SU-DHL-6 (cell line): Measurements from ENCODE around the gene TSPAN16.

Source experiments
- H2AFZ ChIP-seq: fragments of 200-600 bp; sonication (generic); 2 replicates; pipeline ENCODE4 v1.6.1; 2014; ENCODE audit warnings: low read depth, mild to moderate bottlenecking, moderate library complexity, mixed read lengths, antibody characterized with exemption, low read length; ENCODE audit not compliant: severe bottlenecking
- H3F3A ChIP-seq: fragments of 200-600 bp; shearing (Covaris generic); 2 replicates; pipeline ENCODE4 v1.6.0; 2016; ENCODE audit warnings: antibody characterized with exemption, mild to moderate bottlenecking; ENCODE audit not compliant: insufficient read depth
- H3K27ac ChIP-seq: fragments of 200-600 bp; sonication (generic); 2 replicates; pipeline ENCODE4 v1.5.1; 2016; ENCODE audit warnings: low read depth, mild to moderate bottlenecking, low read length, moderate library complexity, mixed read lengths
- H3K27me3 ChIP-seq: fragments of 200-600 bp; sonication (generic), shearing (Covaris generic); 2 replicates; pipeline ENCODE4 v1.6.0; 2014; ENCODE audit warnings: mild to moderate bottlenecking, low read length
- H3K36me3 ChIP-seq: fragments of 200-600 bp; sonication (generic); 2 replicates; pipeline ENCODE4 v1.6.1; 2014; ENCODE audit warnings: mild to moderate bottlenecking, low read length, mixed read lengths
- H3K4me2 ChIP-seq: fragments of 300-600, 200-600 bp; shearing (Covaris generic), sonication (generic); 2 replicates; pipeline ENCODE4 v1.6.0; 2014; ENCODE audit warnings: low read length, low read depth, mild to moderate bottlenecking; ENCODE audit not compliant: poor library complexity, severe bottlenecking
- H3K4me3 ChIP-seq: fragments of 200-600 bp; sonication (generic); 2 replicates; pipeline ENCODE4 v1.5.1; 2014; ENCODE audit warnings: antibody characterized with exemption, low read length, mild to moderate bottlenecking, mixed read lengths; ENCODE audit not compliant: insufficient read depth, poor library complexity, severe bottlenecking
- H3K79me2 ChIP-seq: fragments of 200-600 bp; sonication (generic); 2 replicates; pipeline ENCODE4 v1.6.1; 2014; ENCODE audit warnings: mild to moderate bottlenecking, low read length, moderate library complexity; ENCODE audit not compliant: insufficient read depth
- H3K9ac ChIP-seq: fragments of 200-600 bp; sonication (generic); 2 replicates; pipeline ENCODE4 v1.7.0; 2014; ENCODE audit warnings: mild to moderate bottlenecking, low read length
- H3K9me2 ChIP-seq: fragments of 200-600 bp; sonication (generic); replicated peaks from 2 replicates; pipeline ENCODE4 v1.6.1; 2014; ENCODE audit warnings: low read length; ENCODE audit not compliant: insufficient read depth
- H3K9me3 ChIP-seq: fragments of 200-600 bp; sonication (generic); 2 replicates; pipeline ENCODE4 v1.6.1; 2014; ENCODE audit warnings: low read length, mixed read lengths; ENCODE audit not compliant: insufficient read depth
- H4K20me1 ChIP-seq: fragments of 200-600 bp; sonication (generic); 2 replicates; pipeline ENCODE4 v1.6.1; 2014; ENCODE audit warnings: low read depth, mild to moderate bottlenecking, antibody characterized with exemption, low read length, moderate library complexity, mixed read lengths
- CTCF ChIP-seq: fragments of 200-600 bp; sonication (generic); IDR thresholded peaks from one replicate; pipeline ENCODE4 v1.5.1; 2017; ENCODE audit warnings: antibody characterized with exemption, mild to moderate bottlenecking, low read length, moderate library complexity; ENCODE audit not compliant: insufficient read depth, poor library complexity, severe bottlenecking
- EZH2phosphoT487 ChIP-seq: fragments of 200-600 bp; sonication (generic), shearing (Covaris generic); conservative IDR thresholded peaks from 2 replicates; pipeline ENCODE4 v1.6.1; 2018; ENCODE audit warnings: mild to moderate bottlenecking, antibody characterized with exemption, low read length, moderate library complexity, mixed read lengths

Gene TSPAN16

GRCh38 chr19:11324748-11325389 lies 28.9 kb downstream of the TSPAN16 start:
- H4K20me1 ChIP-seq, result no peaks in the 10 kb centered on the region
- H3K4me3 ChIP-seq, result no peak overlapping the region
- no peak overlapping the region for H3K9ac ChIP-seq
- H3K36me3 ChIP-seq, result no peaks in the 10 kb centered on the region
- no peak for TF ChIP-seq EZH2phosphoT487
- TF ChIP-seq CTCF, result no peak
- no peaks in the 10 kb centered on the region for H3F3A ChIP-seq
- H2AFZ ChIP-seq, result no peak overlapping the region
- H3K9me3 ChIP-seq, result no peaks in the 10 kb centered on the region
- H3K4me2 ChIP-seq, result no peak overlapping the region
- no peaks in the 10 kb centered on the region for H3K9me2 ChIP-seq
- H3K79me2 ChIP-seq, result no peaks in the 10 kb centered on the region
- H3K27ac ChIP-seq, result no peak overlapping the region
- H3K27me3 ChIP-seq, result no peaks in the 10 kb centered on the region

- Histone ChIP-seq H3K9ac (no peak overlapping the region), H4K20me1 (no peaks in the 10 kb centered on the region), H3F3A (no peaks in the 10 kb centered on the region)
Observed at GRCh38 chr19:11325544-11325943, 29.6 kb downstream of the TSPAN16 start.

GRCh38 chr19:11330127-11330526 lies 34.2 kb downstream of the TSPAN16 start:
- Histone ChIP-seq H3K4me2 (no peak overlapping the region), H3K79me2 (no peaks in the 10 kb centered on the region), H3K9ac (no peak overlapping the region), H3K9me2 (no peaks in the 10 kb centered on the region), H3K9me3 (no peaks in the 10 kb centered on the region), H3K27ac (no peak overlapping the region), H3K27me3 (no peaks in the 10 kb centered on the region), H4K20me1 (no peaks in the 10 kb centered on the region), H3K4me3 (no peak overlapping the region), H2AFZ (no peak overlapping the region), H3K36me3 (no peaks in the 10 kb centered on the region), H3F3A (no peaks in the 10 kb centered on the region)
- TF ChIP-seq EZH2phosphoT487 (no peak), CTCF (no peak)

More at GRCh38 chr19:11325544-11325943, 29.6 kb downstream of the TSPAN16 start:
- H3K79me2 ChIP-seq, result no peaks in the 10 kb centered on the region
- H3K9me3 ChIP-seq, result no peaks in the 10 kb centered on the region
- no peak overlapping the region for H3K4me3 ChIP-seq
- no peaks in the 10 kb centered on the region for H3K36me3 ChIP-seq
- H2AFZ ChIP-seq, result no peak overlapping the region
- no peaks in the 10 kb centered on the region for H3K9me2 ChIP-seq
- no peak for TF ChIP-seq CTCF
- no peak for TF ChIP-seq EZH2phosphoT487
- H3K4me2 ChIP-seq, result no peak overlapping the region
- H3K27me3 ChIP-seq, result no peaks in the 10 kb centered on the region
- H3K27ac ChIP-seq, result no peak overlapping the region
